ENCODE data around the gene SMPD2.
A peak's percentile ranks its signal among the peaks of the same experiment; 100 is the strongest.

GRCh38 chr6:109441069-109441816 is 719 bp downstream of the SMPD2 start:
- TF ChIP-seq CTCF (IDR thresholded peaks at IDR 0.05) = peak in 3 of 6 experiments; percentile 2 to 48 (median 11)
- TF ChIP-seq POLR2A (IDR thresholded peaks at IDR 0.05) = no peak
- no peak for TF ChIP-seq EP300 (IDR thresholded peaks at IDR 0.05)
- TF ChIP-seq POLR2AphosphoS5 (IDR thresholded peaks at IDR 0.05) = no peak

All from upper lobe of left lung (tissue), 4 donors.